Ishikawa (cell line): ENCODE data around the gene WIPI1.

Experiments
- CEBPB ChIP-seq: IDR thresholded peaks from 2 replicates; pipeline ENCODE4 v1.6.1; 2012
- CREB1 ChIP-seq: IDR thresholded peaks from 2 replicates; pipeline ENCODE4 v1.6.1; 2012; ENCODE audit warnings: low read depth
- EP300 ChIP-seq: IDR thresholded peaks from 2 replicates; pipeline ENCODE4 v1.6.1; 2012; ENCODE audit warnings: borderline replicate concordance
- FOXM1 ChIP-seq: IDR thresholded peaks from 2 replicates; pipeline ENCODE4 v1.6.1; 2012; ENCODE audit warnings: low read depth, borderline replicate concordance
- MAX ChIP-seq: IDR thresholded peaks from 2 replicates; pipeline ENCODE4 v1.6.1; 2012
- NFIC ChIP-seq: IDR thresholded peaks from 2 replicates; pipeline ENCODE4 v1.6.1; 2012
- RAD21 ChIP-seq: IDR thresholded peaks from 2 replicates; pipeline ENCODE4 v1.6.1; 2012; ENCODE audit warnings: low read depth
- TAF1 ChIP-seq: IDR thresholded peaks from 2 replicates; pipeline ENCODE4 v1.6.1; 2012; ENCODE audit warnings: low read depth, mild to moderate bottlenecking
- TCF12 ChIP-seq: IDR thresholded peaks from 2 replicates; pipeline ENCODE4 v1.6.1; 2012; ENCODE audit warnings: low read depth
- YY1 ChIP-seq: IDR thresholded peaks from 2 replicates; pipeline ENCODE4 v1.6.1; 2012; ENCODE audit warnings: low read depth
- ZBTB7A ChIP-seq: IDR thresholded peaks from 2 replicates; pipeline ENCODE4 v1.6.1; 2012; ENCODE audit warnings: low read depth
- TF ChIP-seq, protein P1 (sequence below): IDR thresholded peaks from 2 replicates; pipeline ENCODE4 v1.6.1; 2012; ENCODE audit warnings: low read depth, mild to moderate bottlenecking
- TF ChIP-seq, protein P2 (sequence below): IDR thresholded peaks from 2 replicates; pipeline ENCODE4 v1.6.1; 2012

DNA sequence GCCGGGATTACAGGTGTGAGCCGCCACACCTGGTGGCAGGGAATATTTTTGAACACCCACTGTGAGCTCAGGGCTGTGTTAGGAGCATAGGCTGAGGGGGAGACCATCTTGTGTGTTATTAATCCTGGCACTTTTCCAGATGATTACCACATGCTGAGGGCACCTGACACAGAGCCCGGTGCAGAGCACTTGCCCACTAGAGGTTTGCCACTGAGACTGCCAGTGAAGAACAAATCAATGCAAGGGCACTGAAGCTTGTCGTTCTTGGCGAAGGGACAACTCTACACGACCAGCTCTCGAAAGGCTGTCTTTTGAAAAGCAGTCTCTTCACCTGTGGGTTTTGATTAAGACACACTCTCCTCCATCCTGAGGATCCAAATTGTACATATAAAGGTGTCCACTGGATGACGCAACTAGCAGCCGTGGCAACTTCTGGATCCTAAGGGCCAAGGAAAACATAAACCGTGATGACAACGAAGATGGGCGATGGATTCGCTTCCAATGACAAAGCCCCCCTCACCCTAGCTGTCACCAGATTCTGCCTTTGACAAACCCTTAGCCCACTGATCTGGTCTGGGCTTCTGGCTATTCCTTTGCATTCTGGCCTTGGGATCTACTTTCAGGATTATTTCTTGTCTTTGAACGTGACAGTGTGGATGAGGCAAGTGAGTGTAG lies 28.7 kb downstream of the WIPI1 start:
- no peak for TF ChIP-seq MAX
- no peak for TF ChIP-seq YY1
- TF ChIP-seq RAD21, result no peak
- TF ChIP-seq CEBPB, result no peak
- no peak for TF ChIP-seq CREB1
- no peak for TF ChIP-seq EP300
- no peak for TF ChIP-seq TAF1
- no peak for TF ChIP-seq TCF12
- TF ChIP-seq NFIC, result 0 out of 2 replicates have a peak, but pooled peaks have one; percentile 2
- TF ChIP-seq FOXM1, result no peak
- TF ChIP-seq, protein P1, sequence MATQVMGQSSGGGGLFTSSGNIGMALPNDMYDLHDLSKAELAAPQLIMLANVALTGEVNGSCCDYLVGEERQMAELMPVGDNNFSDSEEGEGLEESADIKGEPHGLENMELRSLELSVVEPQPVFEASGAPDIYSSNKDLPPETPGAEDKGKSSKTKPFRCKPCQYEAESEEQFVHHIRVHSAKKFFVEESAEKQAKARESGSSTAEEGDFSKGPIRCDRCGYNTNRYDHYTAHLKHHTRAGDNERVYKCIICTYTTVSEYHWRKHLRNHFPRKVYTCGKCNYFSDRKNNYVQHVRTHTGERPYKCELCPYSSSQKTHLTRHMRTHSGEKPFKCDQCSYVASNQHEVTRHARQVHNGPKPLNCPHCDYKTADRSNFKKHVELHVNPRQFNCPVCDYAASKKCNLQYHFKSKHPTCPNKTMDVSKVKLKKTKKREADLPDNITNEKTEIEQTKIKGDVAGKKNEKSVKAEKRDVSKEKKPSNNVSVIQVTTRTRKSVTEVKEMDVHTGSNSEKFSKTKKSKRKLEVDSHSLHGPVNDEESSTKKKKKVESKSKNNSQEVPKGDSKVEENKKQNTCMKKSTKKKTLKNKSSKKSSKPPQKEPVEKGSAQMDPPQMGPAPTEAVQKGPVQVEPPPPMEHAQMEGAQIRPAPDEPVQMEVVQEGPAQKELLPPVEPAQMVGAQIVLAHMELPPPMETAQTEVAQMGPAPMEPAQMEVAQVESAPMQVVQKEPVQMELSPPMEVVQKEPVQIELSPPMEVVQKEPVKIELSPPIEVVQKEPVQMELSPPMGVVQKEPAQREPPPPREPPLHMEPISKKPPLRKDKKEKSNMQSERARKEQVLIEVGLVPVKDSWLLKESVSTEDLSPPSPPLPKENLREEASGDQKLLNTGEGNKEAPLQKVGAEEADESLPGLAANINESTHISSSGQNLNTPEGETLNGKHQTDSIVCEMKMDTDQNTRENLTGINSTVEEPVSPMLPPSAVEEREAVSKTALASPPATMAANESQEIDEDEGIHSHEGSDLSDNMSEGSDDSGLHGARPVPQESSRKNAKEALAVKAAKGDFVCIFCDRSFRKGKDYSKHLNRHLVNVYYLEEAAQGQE, result no peak
- TF ChIP-seq, protein P2, sequence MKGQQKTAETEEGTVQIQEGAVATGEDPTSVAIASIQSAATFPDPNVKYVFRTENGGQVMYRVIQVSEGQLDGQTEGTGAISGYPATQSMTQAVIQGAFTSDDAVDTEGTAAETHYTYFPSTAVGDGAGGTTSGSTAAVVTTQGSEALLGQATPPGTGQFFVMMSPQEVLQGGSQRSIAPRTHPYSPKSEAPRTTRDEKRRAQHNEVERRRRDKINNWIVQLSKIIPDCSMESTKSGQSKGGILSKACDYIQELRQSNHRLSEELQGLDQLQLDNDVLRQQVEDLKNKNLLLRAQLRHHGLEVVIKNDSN, result no peak
- no peak for TF ChIP-seq ZBTB7A
